HG03442 (cell line): ENCODE measurements around the gene STAB2.
"Not testable (repeated sequence)": the region's sequence is repeated elsewhere in the genome, so short reads cannot be mapped to it uniquely, and the experiment has no call there.

Experiments
- ATAC-seq: cut with Tn5 transposase; IDR thresholded peaks from one replicate; pipeline ENCODE4 v1.9.1; 2021; ENCODE audit warnings: mild to moderate bottlenecking, moderate library complexity; ENCODE audit not compliant: unreplicated experiment

STAB2 gene

GRCh38 chr12:103805655-103806360 lies 218.7 kb downstream of the STAB2 start:
- no peak for ATAC-seq

DNA sequence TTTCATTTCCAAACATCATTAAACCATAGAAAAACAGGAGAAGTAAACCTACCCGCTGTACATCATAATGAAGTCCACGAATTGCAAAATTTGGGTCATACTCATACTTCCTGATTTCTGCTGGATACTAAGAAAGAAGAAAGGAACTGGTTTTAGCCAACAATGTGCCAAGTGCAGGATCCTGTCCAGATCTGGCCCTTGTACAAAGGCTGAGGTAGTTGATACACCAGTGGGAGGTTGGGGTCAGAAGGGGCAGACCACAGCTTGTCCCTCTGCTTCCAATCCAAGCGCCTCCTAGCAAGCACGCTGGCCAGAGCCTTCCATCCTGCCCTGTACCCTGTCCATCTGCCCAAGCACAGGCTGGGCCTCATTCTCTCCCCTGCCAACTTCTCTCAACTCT lies 219.7 kb downstream of the STAB2 start:
- ATAC-seq: no peak

GRCh38 chr12:103807561-103808238 lies 220.6 kb downstream of the STAB2 start:
- no peak for ATAC-seq

GRCh38 chr12:103808239-103808880 lies 221.3 kb downstream of the STAB2 start:
- no peak for ATAC-seq

- ATAC-seq: no peak
Measured at GRCh38 chr12:103809154-103809553, 222.1 kb downstream of the STAB2 start.

GRCh38 chr12:103809639-103810038 lies 222.6 kb downstream of the STAB2 start:
- ATAC-seq: not testable (repeated sequence)

DNA sequence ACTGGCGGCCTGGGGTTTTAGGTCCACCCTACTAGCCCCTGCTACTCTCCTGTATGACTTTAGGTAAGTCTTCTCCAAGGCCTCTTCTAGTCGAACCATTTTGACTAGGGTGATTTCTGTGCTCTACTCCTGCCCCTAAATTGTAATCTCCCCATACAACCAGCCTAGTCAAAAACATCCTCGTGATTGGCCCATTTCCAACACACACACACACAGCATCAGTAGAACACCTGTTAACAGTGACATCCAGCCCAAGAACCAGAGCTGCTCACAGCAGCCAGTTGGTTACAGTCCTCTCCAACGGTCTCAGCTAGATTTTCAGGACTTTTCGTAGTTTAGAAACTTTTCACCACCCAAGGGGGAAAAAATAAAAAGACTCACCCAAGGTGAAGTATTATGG lies 223.0 kb downstream of the STAB2 start:
- ATAC-seq: no peak

GRCh38 chr12:103811791-103812190 lies 224.7 kb downstream of the STAB2 start:
- no peak for ATAC-seq

DNA sequence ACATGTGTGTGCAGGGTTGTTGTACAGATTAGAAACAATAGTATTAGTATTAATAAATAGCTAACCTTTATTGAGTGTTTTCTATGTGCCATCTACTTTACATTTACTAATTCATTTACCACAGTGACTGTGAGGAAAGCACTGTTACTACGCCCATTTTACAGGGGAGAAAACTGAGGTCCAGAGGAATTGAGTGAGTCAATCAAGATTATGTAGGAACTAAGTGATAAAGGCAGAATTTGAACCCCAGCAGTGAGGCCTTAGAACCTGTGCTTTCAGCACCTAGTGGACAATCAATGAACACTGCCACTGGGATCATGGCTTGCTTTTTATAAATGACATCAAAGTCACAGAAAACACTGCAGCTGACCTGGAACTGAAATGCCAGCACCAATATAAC lies 225.7 kb downstream of the STAB2 start:
- ATAC-seq: no peak

GRCh38 chr12:103813426-103813825 lies 226.4 kb downstream of the STAB2 start:
- ATAC-seq: no peak

DNA sequence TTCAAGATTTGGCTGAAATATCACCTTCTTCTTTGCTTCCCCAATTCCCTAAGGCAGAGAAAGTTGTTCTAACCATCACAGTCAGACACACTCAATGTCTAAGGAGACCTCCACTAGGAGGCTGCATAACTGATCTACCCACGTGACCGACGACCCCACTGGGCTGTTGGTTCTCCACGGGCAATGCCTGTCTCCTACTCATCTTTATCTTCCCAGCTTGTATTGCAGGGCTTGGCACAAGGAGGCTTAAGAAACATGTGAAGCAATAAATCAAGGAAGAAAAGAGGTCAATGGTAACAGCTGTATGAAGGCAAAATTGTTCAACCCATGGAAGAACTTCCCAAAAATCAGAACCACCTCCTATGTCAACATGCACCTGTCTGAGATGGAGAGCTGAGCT lies 226.9 kb downstream of the STAB2 start:
- ATAC-seq: no peak

DNA sequence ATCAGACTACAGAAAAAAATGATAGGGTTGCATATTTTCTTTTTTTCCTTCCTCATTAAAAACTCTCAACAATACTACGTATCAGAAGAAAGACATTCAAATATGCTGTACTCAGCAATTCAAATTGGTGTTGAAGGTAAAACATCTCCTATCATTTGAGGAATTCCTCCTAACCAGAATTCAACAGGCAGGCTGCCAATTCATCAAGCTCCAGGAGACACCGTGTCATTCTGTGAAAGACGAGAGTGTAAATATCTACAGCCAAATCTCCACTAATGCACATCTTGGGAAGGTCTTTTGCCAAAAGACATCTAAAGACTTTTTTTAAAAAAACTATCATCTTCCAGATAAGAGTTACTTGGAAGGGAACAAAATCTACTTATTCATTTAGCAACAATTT lies 227.4 kb downstream of the STAB2 start:
- no peak for ATAC-seq
